ENCODE results near the gene GREM2.

- TF ChIP-seq CTCF (IDR thresholded peaks at IDR 0.05 in 4 of 5, conservative IDR thresholded peaks at IDR 0.05 in 1 of 5) = no peak
- TF ChIP-seq POLR2A (IDR thresholded peaks at IDR 0.05) = no peak
Measured at GRCh38 chr1:240503558-240503957, 108.4 kb downstream of the GREM2 start.
